ENCODE results near the gene MTCL3.

Gene MTCL3

DNA sequence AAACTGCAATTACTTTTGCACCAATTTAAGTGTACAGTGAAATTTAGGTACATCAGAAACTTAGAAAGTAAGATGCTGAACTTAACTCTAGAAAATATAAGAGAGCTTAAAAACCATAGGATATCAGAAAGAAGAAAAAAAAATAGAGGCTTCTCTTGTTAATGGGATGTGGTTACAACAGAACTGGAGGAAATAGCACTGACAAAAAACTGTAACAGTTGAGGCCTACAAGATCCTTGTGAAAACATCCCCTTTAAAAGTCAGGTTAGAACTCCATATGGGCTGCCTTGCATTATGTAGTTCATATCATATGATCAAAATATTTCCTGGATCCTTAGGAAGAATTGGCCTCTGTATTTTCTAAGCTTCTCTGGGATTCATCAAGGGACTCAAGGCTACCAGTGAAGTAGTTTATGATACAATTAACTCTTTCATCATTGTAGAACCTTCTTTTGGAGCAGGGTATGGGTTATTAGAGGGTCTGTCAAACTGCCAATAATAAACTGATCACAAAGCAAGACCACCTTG is 24.8 kb downstream of the MTCL3 start:
- TF ChIP-seq, protein P1, sequence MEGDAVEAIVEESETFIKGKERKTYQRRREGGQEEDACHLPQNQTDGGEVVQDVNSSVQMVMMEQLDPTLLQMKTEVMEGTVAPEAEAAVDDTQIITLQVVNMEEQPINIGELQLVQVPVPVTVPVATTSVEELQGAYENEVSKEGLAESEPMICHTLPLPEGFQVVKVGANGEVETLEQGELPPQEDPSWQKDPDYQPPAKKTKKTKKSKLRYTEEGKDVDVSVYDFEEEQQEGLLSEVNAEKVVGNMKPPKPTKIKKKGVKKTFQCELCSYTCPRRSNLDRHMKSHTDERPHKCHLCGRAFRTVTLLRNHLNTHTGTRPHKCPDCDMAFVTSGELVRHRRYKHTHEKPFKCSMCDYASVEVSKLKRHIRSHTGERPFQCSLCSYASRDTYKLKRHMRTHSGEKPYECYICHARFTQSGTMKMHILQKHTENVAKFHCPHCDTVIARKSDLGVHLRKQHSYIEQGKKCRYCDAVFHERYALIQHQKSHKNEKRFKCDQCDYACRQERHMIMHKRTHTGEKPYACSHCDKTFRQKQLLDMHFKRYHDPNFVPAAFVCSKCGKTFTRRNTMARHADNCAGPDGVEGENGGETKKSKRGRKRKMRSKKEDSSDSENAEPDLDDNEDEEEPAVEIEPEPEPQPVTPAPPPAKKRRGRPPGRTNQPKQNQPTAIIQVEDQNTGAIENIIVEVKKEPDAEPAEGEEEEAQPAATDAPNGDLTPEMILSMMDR (conservative IDR thresholded peaks at IDR 0.05; ENCODE audit: low read depth, low read length), result no peak
- Histone ChIP-seq H2AFZ (ENCODE audit: low read depth) (no peak overlapping the region), H3K27me3 (ENCODE audit: insufficient read depth, low read depth) (no peaks in the 10 kb centered on the region), H3K4me1 (ENCODE audit: low read depth, poor library complexity, severe bottlenecking) (no peaks in the 10 kb centered on the region), H4K20me1 (ENCODE audit: insufficient read depth) (no peaks in the 10 kb centered on the region), H3K9ac (no peak overlapping the region), H3K79me2 (ENCODE audit: insufficient read depth, low read depth) (no peaks in the 10 kb centered on the region), H3K27ac (no peak overlapping the region), H3K36me3 (ENCODE audit: insufficient read depth) (no peaks in the 10 kb centered on the region), H3K4me3 (IDR thresholded peaks at IDR 0.05; ENCODE audit: insufficient read depth, low read depth, low read length) (no peak overlapping the region), H3K4me2 (no peak overlapping the region)

DNA sequence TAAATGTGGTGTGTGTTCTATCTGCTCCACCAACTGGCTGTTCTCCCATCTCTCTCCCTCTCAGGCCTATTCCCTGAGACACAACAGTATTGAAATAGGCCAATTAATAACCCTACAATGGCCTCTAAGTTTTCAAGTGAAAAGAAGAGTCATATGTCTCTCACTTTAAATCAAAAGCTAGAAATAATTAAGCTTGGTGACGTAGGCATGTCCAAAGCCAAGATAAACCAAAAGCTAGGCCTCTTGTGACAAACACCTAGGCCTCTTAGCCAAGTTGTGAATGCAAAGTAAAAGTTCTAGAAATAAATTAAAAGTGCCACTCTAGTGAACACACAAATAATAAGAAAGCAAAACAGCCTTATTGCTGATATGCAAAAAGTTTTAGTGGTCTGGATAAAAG is 29.9 kb downstream of the MTCL3 start:
- H3K27ac ChIP-seq, result no peak overlapping the region
- no peak overlapping the region for H3K4me2 ChIP-seq
- no peaks in the 10 kb centered on the region for H3K79me2 ChIP-seq (ENCODE audit: insufficient read depth, low read depth)
- no peaks in the 10 kb centered on the region for H3K27me3 ChIP-seq (ENCODE audit: insufficient read depth, low read depth)
- no peaks in the 10 kb centered on the region for H4K20me1 ChIP-seq (ENCODE audit: insufficient read depth)
- H3K9ac ChIP-seq, result no peak overlapping the region
- no peak overlapping the region for H3K4me3 ChIP-seq (IDR thresholded peaks at IDR 0.05; ENCODE audit: insufficient read depth, low read depth, low read length)
- H3K4me1 ChIP-seq (ENCODE audit: low read depth, poor library complexity, severe bottlenecking), result peaks cover 13% of the 10 kb centered on the region
- no peaks in the 10 kb centered on the region for H3K36me3 ChIP-seq (ENCODE audit: insufficient read depth)
- TF ChIP-seq, protein P1 (conservative IDR thresholded peaks at IDR 0.05; ENCODE audit: low read depth, low read length), result no peak
- H2AFZ ChIP-seq (ENCODE audit: low read depth), result no peak overlapping the region

DNA sequence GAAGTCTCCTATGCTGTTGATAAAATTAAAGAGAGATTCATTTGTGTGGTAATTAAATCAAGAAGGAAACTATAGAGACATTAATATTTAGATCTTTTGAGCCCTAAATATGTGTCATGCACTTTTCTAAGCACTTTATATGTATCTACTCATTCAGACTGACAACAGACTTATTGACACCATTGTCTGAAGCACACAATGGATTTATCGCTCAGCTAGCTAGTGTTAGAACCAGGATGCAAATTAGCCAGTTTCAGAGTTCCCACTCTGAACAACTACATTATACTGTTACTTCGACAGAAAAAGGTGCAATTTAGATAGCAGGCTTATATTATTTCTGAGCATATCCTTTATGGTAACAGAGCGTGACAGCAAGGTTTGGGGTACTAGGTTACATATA is 32.2 kb downstream of the MTCL3 start:
- Histone ChIP-seq H4K20me1 (ENCODE audit: insufficient read depth) (no peaks in the 10 kb centered on the region), H3K9ac (no peak overlapping the region), H3K4me3 (IDR thresholded peaks at IDR 0.05; ENCODE audit: insufficient read depth, low read depth, low read length) (no peak overlapping the region), H3K79me2 (ENCODE audit: insufficient read depth, low read depth) (no peaks in the 10 kb centered on the region), H3K36me3 (ENCODE audit: insufficient read depth) (no peaks in the 10 kb centered on the region), H3K4me1 (ENCODE audit: low read depth, poor library complexity, severe bottlenecking) (peaks cover 28% of the 10 kb centered on the region), H3K27me3 (ENCODE audit: insufficient read depth, low read depth) (no peaks in the 10 kb centered on the region), H3K4me2 (no peak overlapping the region), H3K27ac (no peak overlapping the region), H2AFZ (ENCODE audit: low read depth) (no peak overlapping the region)
- TF ChIP-seq, protein P1 (conservative IDR thresholded peaks at IDR 0.05; ENCODE audit: low read depth, low read length), result no peak

DNA sequence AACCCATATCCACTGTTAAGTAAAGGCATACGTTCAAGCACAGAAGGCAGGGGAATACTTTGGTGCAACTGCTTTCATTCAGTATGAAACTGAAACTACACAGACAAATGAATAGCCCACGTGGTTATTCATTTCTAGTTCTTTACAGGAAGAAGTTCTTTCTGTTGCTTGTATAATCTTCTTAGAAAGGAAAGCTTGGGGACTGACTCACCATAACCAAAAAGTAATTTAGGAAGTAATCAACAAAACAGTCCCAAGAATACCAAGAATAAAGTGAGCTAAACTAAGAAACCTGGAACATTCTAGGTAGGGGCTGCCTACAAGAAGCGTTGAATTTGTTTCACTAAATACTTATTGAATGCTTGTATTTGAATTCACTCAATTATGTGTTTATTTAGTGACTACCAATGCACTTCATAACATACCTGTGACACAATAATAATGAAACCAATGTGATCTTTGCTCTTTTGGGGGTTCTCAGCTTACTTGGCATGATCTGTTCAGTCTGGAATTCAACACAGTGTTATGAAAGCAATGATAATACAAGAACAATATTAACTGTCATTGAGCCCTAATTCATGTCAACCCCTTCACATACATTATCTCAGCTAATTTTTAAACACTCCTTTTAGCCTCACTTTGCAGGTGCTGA is 34.8 kb downstream of the MTCL3 start:
- peaks cover 28% of the 10 kb centered on the region for H3K4me1 ChIP-seq (ENCODE audit: low read depth, poor library complexity, severe bottlenecking)
- peak overlapping the region; percentile 35; the same call in 1 of the 2 replicates for H3K9ac ChIP-seq
- no peaks in the 10 kb centered on the region for H3K27me3 ChIP-seq (ENCODE audit: insufficient read depth, low read depth)
- TF ChIP-seq, protein P1 (conservative IDR thresholded peaks at IDR 0.05; ENCODE audit: low read depth, low read length), result no peak
- peak overlapping the region; percentile 92 for H2AFZ ChIP-seq (ENCODE audit: low read depth)
- H3K27ac ChIP-seq, result peak overlapping the region; percentile 81
- H4K20me1 ChIP-seq (ENCODE audit: insufficient read depth), result no peaks in the 10 kb centered on the region
- no peaks in the 10 kb centered on the region for H3K79me2 ChIP-seq (ENCODE audit: insufficient read depth, low read depth)
- H3K36me3 ChIP-seq (ENCODE audit: insufficient read depth), result no peaks in the 10 kb centered on the region
- H3K4me3 ChIP-seq (IDR thresholded peaks at IDR 0.05; ENCODE audit: insufficient read depth, low read depth, low read length), result no peak overlapping the region
- peak overlapping the region; percentile 91 for H3K4me2 ChIP-seq

Data from KMS-11 (cell line).